ENCODE measurements around the gene PON2.

The PON2 gene

DNA sequence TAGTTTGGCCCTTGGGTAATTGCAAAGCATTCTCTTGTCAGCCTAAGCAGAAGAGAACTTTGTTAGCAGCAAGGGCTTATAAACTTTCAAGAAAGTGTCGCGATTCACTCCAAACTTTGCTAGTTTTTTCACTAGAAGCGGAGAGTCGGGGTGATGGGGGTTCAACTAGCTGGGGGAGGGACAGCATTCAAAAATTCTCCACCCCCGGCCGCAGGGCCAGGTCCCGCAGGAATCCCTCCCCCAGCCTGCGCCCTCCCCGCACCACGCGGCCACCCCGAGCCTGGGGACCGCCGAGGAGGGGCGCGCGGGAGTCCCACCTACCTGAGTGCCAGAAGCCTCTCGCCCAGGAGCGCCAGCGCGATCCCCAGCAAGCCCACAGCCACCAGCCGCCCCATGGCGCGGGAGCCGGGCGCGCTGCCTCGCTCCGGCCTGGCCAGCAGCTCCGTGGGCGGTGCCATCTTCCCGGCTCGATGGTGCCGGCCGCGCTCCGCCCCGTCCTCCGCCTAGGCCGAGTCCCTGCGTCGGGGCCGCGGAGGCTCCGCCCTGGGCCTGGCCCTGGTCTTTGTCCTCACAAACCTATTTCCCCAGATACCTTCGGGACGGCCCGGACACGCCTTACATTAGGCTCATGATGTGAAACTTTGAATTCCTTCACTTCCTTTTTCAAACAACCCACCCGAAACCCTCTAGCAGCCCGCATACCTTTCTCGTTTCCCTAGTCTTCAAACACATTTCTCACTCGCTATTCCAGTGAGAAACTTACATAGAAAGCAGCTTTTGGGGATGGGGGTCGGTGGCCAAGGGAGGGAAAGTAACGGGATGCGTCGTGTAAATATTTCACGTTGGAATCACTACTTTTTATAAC lies at the start of gene PON2:
Gene PON2, minus strand, starts transcription at position 472 of the 865 bp plus-strand sequence. Its CDS starts 77 bp downstream, at position 395.
- Histone ChIP-seq H3K4me1 (peaks cover 7% of the 10 kb centered on the region), H3K4me3 (peak within 1 kb of the TSS; percentile 56), H3K9me3 (no peaks in the 10 kb centered on the region), H3K27me3 (ENCODE audit: low read depth) (no peaks in the 10 kb centered on the region), H3K36me3 (replicated peaks) (no peaks in the 10 kb centered on the region)
- peak; percentile 84 to 92 for DNase-seq (ENCODE audit: low spot score in 2 of 2)
- in situ Hi-C loops (cut with MboI; ENCODE audit: low sequenced_read_pairs) = no loop called here

DNA sequence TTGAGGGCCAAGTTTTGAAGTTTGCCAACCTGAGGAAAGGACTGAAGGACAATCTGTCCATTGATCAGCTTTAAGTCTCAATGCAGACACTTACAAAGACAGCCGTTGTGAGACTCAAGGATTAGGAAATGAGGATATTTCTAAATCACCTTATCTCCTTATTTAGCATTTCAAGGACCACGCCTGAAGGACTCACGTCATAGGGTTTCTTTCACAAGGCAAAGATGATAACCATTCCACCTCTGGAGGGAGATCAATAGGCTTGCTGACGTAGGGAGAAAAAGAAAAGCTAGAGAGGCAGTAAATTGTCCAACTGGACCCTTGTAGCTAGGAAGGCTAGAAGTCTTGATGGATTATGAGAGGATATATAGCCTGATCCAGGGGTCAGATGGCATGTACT lies 47.6 kb upstream of the PON2 start:
- no peaks in the 10 kb centered on the region for H3K36me3 ChIP-seq (replicated peaks)
- H3K4me1 ChIP-seq = peaks cover 15% of the 10 kb centered on the region
- H3K27me3 ChIP-seq (ENCODE audit: low read depth) = no peaks in the 10 kb centered on the region
- no peak overlapping the region for H3K4me3 ChIP-seq
- no peaks in the 10 kb centered on the region for H3K9me3 ChIP-seq
- no peak for DNase-seq (ENCODE audit: low spot score in 2 of 2)
- in situ Hi-C loops (cut with MboI; ENCODE audit: low sequenced_read_pairs) = loop anchor here (25.0 kb wide), 2 partner anchors 1045 to 1195 kb away; no protein-coding TSS in a partner anchor

DNA sequence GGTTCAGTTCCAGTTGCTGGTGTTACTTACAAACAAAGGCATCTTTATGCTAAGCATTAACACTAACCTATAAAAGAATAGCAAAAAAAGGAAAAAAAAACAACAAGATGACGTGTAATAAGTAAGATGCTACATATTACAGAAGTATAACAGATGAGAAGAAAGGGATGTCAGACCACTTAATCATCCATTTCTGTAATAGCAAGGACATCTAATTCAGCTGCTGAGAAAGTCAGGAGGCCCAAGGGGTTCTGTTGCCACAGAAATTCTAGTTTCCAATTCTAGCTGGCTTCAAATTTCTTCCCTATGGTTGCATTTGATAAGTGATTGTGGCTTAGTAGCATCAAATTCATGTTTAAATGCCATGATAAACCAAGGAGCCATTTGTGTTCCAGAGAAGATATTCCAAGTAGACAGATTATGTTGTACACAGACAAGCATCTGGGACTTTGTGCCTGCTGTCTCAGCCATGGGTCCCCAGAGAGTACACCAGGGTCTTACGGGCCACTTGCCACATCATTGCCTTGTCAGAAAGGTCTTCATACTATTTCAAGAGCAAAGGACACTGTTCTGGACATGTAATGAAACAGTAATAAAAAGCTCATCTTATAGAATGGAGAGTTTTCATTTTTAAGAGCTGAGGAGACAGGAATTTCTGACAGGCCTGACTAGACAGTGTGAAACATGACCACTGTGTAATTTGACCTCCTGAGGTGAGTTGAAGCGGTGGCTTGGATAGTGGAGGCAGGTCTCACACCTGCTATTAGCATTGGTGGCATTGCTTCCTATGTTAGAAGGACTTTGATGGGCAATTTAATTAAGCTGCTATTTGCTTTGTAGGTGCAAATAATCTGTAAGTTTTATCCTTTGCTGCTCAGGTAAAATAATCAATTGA lies 46.7 kb upstream of the PON2 start:
- in situ Hi-C loops (cut with MboI; ENCODE audit: low sequenced_read_pairs) = loop anchor here (25.0 kb wide), 2 partner anchors 1044 to 1194 kb away; no protein-coding TSS in a partner anchor
- no peaks in the 10 kb centered on the region for H3K9me3 ChIP-seq
- no peaks in the 10 kb centered on the region for H3K36me3 ChIP-seq (replicated peaks)
- DNase-seq (ENCODE audit: low spot score in 2 of 2) = no peak
- H3K4me3 ChIP-seq = no peak overlapping the region
- H3K4me1 ChIP-seq = peaks cover 19% of the 10 kb centered on the region
- H3K27me3 ChIP-seq (ENCODE audit: low read depth) = no peaks in the 10 kb centered on the region

DNA sequence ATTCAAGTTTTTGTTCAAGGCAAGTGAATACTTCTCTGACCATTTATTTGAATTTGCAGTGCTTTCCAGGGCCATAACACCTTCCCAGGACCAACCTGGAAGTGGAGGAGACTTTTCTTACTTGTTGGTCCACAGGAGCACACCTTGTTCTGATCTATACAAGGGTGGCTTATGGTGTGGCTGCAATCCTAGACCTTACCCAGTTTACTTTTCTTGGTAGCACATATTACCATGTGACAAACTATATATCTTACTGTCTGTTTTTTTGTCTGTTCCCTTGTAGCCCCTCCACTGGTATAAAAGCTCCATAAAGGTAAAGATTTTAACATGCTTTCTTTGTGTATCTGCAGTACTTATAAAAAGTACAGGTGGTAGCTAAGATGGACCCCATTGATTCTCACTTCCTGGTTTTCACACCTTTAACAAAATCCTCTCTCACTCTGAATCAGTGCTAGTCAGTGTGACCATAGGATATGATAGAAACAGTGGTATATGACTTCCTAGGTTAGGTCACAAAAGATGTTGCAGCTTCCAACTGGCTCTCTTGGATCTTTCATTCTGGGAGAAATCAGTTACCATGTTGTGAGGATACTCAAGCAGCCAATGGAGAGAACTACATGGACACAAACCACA lies 45.3 kb upstream of the PON2 start:
- H3K9me3 ChIP-seq = no peaks in the 10 kb centered on the region
- peaks cover 10% of the 10 kb centered on the region for H3K4me1 ChIP-seq
- no peaks in the 10 kb centered on the region for H3K36me3 ChIP-seq (replicated peaks)
- DNase-seq (ENCODE audit: low spot score in 2 of 2) = no peak
- H3K27me3 ChIP-seq (ENCODE audit: low read depth) = no peaks in the 10 kb centered on the region
- in situ Hi-C loops (cut with MboI; ENCODE audit: low sequenced_read_pairs) = loop anchor here (25.0 kb wide), 2 partner anchors 1043 to 1193 kb away; no protein-coding TSS in a partner anchor
- no peak overlapping the region for H3K4me3 ChIP-seq

DNA sequence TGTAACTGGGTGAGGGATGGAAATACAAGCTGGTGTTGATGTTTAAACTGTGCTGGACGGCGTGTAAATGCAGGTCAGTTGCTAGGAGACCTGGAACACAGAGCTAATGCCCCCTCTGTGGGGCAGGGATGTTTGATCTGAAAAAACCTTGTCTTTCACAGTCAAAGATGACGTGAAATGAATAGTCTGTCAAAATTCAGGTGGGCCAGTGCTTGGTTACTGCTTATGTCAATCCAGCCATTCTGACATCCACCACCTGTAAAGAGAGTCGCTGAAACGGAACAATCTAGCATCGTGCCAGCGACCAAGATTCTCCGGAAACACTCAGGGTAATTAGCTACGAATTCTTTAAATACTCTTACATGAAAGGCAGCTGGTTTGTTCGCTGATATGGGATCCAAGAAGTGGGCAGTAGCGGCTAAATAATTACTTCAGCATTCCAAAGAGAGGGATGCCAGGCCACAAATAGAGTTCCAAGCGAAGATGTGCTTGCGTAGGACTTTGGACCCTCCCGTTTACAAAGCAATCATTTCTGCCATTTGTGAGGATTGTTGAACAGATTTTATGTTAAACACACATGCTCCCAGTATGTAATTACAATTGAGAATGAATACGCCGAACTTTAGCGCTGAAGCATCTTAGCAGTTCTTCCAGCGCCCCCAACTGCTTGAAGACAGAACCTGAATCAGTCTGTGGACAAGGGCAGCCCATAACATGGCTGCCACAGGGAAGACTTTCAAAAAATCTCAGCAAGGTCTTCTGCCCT lies 43.6 kb upstream of the PON2 start:
- no peaks in the 10 kb centered on the region for H3K27me3 ChIP-seq (ENCODE audit: low read depth)
- peaks cover 11% of the 10 kb centered on the region for H3K4me1 ChIP-seq
- peak in 1 of 2 experiments; percentile 46 for DNase-seq (ENCODE audit: low spot score in 2 of 2)
- no peaks in the 10 kb centered on the region for H3K36me3 ChIP-seq (replicated peaks)
- H3K9me3 ChIP-seq = no peaks in the 10 kb centered on the region
- in situ Hi-C loops (cut with MboI; ENCODE audit: low sequenced_read_pairs) = loop anchor here (25.0 kb wide), 2 partner anchors 1041 to 1191 kb away; no protein-coding TSS in a partner anchor
- H3K4me3 ChIP-seq = no peak overlapping the region

DNA sequence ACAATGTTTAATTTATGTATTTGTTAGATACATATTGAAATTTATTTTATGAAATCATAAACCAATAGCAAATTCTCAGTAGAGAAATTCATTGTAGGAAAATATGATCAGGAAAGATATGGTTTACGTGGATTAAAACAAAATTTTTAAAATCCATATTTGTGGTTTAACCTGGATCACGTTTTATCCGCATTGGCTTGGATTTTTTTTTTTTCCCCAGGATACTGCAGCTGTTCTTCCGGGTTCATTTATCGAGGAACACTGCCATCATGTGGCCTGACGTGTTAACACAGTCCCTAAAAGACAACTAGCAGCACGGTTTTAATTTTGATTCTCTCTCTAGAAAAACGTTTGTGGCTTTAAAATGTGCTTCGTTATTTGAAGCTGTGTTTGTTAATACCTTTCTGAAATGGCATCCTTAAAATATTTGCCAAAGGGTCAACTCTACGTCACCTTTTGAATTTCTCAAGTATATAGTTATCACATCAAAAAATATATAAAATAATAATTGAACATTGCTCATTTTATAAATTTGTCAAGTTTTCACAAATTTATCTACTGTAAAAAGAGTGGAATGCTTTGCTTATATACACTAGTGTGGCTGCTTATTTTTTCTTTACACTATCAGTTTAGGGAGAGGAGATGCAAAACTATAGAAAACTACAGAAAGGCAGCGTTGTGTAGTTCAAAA lies 42.2 kb upstream of the PON2 start:
- in situ Hi-C loops (cut with MboI; ENCODE audit: low sequenced_read_pairs) = loop anchor here (25.0 kb wide), 2 partner anchors 1040 to 1190 kb away; no protein-coding TSS in a partner anchor
- no peak overlapping the region for H3K4me3 ChIP-seq
- DNase-seq (ENCODE audit: low spot score in 2 of 2) = peak; percentile 71 to 74
- H3K36me3 ChIP-seq (replicated peaks) = no peaks in the 10 kb centered on the region
- H3K9me3 ChIP-seq = no peaks in the 10 kb centered on the region
- H3K27me3 ChIP-seq (ENCODE audit: low read depth) = no peaks in the 10 kb centered on the region
- H3K4me1 ChIP-seq = peaks cover 25% of the 10 kb centered on the region

DNA sequence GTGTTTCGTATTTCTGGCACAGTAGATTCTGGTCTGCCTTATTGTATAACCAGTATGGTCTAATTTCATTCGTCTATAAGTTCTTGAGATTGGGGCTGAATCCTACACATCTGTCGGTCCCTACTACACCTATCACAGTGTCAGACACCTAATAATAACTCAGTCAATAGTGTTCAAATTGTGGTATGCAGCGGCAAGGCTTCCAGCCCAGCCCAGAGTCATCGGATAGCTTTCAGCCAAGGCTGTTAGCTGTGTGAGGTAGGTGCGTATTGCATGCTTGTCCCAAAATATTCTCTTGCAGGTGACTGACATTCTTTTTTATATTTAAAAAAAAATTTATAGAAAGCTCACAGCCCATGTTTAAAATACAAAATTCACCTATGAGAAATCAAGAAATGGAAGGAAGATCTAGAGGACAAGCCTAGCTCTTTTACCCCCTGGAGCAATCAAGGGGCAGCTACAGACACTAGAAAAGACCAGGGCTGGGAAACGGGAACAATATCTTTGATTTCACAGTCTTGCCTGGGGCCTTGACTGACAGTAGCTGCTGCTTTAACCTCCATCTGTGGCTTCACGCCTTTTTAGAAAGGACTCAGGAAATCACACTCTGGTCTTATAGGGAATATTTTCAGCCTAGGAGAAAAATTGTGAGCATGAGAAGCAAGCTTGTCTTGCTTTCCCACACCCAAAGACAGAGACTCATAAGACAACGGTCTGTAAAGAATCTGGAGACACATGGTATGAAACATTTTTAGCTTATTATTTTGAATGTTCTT lies 41.4 kb upstream of the PON2 start:
- no peaks in the 10 kb centered on the region for H3K36me3 ChIP-seq (replicated peaks)
- in situ Hi-C loops (cut with MboI; ENCODE audit: low sequenced_read_pairs) = loop anchor here (25.0 kb wide), 2 partner anchors 1039 to 1189 kb away; no protein-coding TSS in a partner anchor
- no peak for DNase-seq (ENCODE audit: low spot score in 2 of 2)
- no peaks in the 10 kb centered on the region for H3K27me3 ChIP-seq (ENCODE audit: low read depth)
- peaks cover 32% of the 10 kb centered on the region for H3K4me1 ChIP-seq
- H3K9me3 ChIP-seq = no peaks in the 10 kb centered on the region
- no peak overlapping the region for H3K4me3 ChIP-seq

DNA sequence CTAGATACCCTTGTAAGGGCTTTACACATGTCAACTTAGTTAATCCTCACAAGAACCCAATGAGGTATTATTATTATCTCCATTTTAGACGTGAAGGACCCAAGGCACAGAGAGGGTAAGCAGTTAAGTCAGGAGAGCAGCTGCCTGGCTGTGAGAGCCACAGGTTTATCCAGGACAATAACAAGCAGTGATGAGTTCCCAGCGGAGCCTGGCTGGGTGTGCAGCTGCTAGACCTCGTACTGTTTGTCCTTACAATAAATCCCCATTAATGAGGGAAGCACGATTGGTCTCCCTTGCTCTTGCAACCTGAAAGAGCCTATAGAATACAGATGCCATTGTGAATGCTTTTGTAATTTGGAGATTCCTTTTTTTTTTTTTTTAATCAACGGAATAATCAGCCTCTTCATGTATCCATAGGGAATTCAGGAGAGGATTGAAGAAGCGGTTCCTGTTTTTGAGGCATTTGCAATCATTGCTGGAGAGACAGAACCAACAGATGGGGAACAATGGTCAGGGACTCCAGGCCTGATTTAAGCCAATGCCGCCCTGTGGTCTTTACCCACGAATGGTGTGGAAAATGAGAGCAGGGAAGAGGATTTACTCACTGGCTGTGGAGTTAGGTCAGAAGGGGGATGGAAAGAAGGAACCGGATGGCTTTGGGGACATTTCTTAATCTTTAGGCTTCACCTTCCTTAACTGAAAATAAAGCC lies 38.6 kb upstream of the PON2 start:
- no peaks in the 10 kb centered on the region for H3K9me3 ChIP-seq
- peak; percentile 66 to 68 for DNase-seq (ENCODE audit: low spot score in 2 of 2)
- no peaks in the 10 kb centered on the region for H3K36me3 ChIP-seq (replicated peaks)
- in situ Hi-C loops (cut with MboI; ENCODE audit: low sequenced_read_pairs) = no loop called here
- peaks cover 59% of the 10 kb centered on the region for H3K4me1 ChIP-seq
- no peaks in the 10 kb centered on the region for H3K27me3 ChIP-seq (ENCODE audit: low read depth)
- H3K4me3 ChIP-seq = no peak overlapping the region

DNA sequence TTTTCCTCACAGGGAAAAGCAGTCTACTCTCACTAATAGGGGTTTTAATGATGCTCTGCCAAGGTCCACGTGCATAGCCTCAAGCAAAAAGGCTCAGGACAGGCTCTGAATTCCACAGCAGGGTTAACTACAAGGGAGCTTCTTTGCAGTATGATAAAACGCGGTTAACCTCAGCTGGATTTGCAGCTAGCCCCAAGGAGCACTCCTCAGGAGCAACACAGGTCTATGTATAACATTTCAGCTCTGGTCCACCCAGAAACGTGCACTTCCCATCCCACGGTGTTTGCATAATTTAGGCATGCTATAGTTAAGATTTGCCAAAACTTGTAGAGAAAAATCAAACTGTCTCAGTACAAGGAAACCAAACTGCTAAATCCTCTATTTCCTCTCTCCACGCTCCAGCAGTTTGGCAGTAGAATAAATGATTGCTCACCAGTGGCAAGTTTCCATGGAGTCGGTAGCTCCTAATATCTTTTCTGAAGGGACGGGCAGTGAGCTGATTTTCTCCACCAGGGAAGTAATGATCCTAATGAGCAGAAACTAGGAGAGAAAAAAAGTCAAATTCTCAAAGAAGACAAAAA lies 37.8 kb upstream of the PON2 start:
- Histone ChIP-seq H3K4me3 (no peak overlapping the region), H3K27me3 (ENCODE audit: low read depth) (no peaks in the 10 kb centered on the region), H3K4me1 (peaks cover 62% of the 10 kb centered on the region), H3K36me3 (replicated peaks) (no peaks in the 10 kb centered on the region), H3K9me3 (no peaks in the 10 kb centered on the region)
- peak; percentile 67 to 81 for DNase-seq (ENCODE audit: low spot score in 2 of 2)
- in situ Hi-C loops (cut with MboI; ENCODE audit: low sequenced_read_pairs) = no loop called here

DNA sequence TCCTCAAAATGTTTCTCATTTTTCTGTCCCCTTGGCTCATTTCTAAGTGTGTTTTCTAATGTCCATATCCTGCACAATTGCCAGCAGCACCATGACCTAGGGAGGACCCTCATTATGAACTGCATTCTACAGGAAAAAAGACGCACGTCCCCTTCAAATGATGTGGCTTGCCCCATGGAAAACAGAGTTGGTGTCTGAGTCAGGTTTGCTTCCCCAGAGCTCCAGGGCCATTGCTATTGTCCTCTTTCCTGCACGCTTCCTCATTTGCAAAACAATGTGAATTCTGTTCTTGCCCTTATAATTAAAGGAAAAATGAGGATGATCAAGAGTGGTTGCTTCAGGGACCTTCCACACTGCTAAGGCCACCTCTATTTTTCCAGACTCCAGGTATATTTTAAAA lies 36.2 kb upstream of the PON2 start:
- H3K9me3 ChIP-seq = no peaks in the 10 kb centered on the region
- no peak overlapping the region for H3K4me3 ChIP-seq
- in situ Hi-C loops (cut with MboI; ENCODE audit: low sequenced_read_pairs) = no loop called here
- H3K27me3 ChIP-seq (ENCODE audit: low read depth) = no peaks in the 10 kb centered on the region
- H3K4me1 ChIP-seq = peaks cover 62% of the 10 kb centered on the region
- peak; percentile 59 to 75 for DNase-seq (ENCODE audit: low spot score in 2 of 2)
- no peaks in the 10 kb centered on the region for H3K36me3 ChIP-seq (replicated peaks)

DNA sequence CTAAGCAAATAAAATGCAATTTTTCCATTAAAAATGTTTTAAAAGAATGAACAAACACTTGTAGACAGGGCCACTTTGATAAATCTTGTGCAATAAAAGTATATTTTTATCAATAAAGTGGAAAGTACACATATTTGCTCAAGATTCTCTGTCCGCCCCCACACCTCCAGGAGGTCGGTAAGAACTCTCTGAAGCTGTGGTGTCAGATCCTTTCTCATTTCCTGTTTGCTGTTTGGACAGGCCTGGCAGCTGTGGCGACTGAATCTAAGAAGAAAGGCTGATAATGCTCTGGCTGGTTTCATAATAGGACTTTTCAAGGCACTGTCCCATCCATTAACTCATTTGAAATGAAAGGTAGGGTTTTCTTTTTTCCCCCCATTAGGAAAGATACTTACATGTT lies 35.6 kb upstream of the PON2 start:
- no peak overlapping the region for H3K4me3 ChIP-seq
- DNase-seq (ENCODE audit: low spot score in 2 of 2) = peak; percentile 28 to 46

More for the DNA sequence above, 35.6 kb upstream of the PON2 start:
- H3K36me3 ChIP-seq (replicated peaks) = no peaks in the 10 kb centered on the region
- no peaks in the 10 kb centered on the region for H3K9me3 ChIP-seq
- H3K4me1 ChIP-seq = peaks cover 62% of the 10 kb centered on the region
- no peaks in the 10 kb centered on the region for H3K27me3 ChIP-seq (ENCODE audit: low read depth)
- in situ Hi-C loops (cut with MboI; ENCODE audit: low sequenced_read_pairs) = no loop called here

Data from HAP-1 (cell line).